ENCODE data around the gene PSME2. TPM values are rescaled to one million over a fixed set of nuclear protein-coding genes. Genes with fewer than 3 reads are reported as not detected.

PSME2 gene
- total and polyA plus RNA-seq, 2 of the 13 experiments (the other 11 are each of a cell fraction or from before 2014, with no cell fraction given) = 332 to 716 TPM

DNA sequence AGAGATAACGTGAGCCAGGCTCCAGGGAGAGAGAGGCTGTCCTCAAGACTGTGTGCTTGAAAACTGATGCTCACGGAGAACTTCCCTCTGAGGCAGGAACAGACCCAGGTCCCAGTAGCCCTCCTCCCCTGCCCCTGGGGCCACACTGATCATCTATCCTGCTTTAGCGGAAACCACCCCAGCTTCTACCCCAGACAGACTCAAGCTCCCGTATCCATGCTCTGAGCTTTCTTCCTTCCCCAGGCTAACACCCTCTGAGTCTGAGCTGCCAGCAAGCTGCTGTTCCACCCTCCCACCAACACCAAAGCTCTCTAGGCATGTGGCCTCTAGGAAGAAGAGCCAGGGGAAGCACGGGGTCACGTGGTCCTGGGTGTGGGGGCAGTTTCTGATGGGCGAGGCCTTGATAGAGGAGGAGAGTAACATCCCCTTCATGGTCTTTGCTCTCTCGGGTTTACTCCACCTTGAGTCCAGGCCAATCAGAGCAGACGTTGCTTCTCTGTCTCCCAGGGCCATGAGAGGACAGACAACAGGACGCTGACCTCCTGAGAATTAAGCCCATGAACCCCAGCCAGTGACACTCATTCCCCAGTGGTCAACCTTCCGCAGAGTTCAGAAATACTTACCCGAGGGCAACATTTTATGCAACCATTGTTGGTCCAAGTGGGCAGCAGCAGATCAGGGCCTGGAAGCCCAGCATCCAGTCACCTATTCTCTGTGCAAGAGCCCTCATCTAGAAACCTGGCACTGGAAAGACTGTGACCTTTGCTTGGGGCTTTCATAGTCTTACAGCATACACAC, 50.9 kb downstream of the PSME2 start (continued):
- TF ChIP-seq ARID3A (IDR thresholded peaks at IDR 0.05; ENCODE audit: low read depth, low read length) (peak; percentile 90), ZBTB43 (CRISPR knock-in tag; conservative IDR thresholded peaks at IDR 0.05) (peak; percentile 96), ZNF839 (CRISPR knock-in tag; IDR thresholded peaks at IDR 0.05; ENCODE audit: borderline replicate concordance) (no peak), DBP (CRISPR knock-in tag; IDR thresholded peaks at IDR 0.05; ENCODE audit: not compliant biosample characterization) (no peak), NCOA2 (CRISPR knock-in tag; IDR thresholded peaks at IDR 0.05) (peak; percentile 91), ZNF883 (CRISPR knock-in tag; IDR thresholded peaks at IDR 0.05; ENCODE audit: not compliant biosample characterization) (peak; percentile 98), ZNF614 (CRISPR knock-in tag; IDR thresholded peaks at IDR 0.05; ENCODE audit: borderline replicate concordance) (peak; percentile 99), ZBTB3 (CRISPR knock-in tag; IDR thresholded peaks at IDR 0.05; ENCODE audit: borderline replicate concordance, low read depth) (peak; percentile 93), LBX2 (CRISPR knock-in tag; IDR thresholded peaks at IDR 0.05; ENCODE audit: borderline replicate concordance) (peak; percentile 39; the same call in 1 of the 2 replicates), FIP1L1 (IDR thresholded peaks at IDR 0.05; ENCODE audit: borderline replicate concordance, insufficient read depth, low read depth, low read length) (peak; percentile 98), MTF2 (CRISPR knock-in tag; IDR thresholded peaks at IDR 0.05; ENCODE audit: borderline replicate concordance) (no peak), ARID2 (CRISPR knock-in tag; IDR thresholded peaks at IDR 0.05; ENCODE audit: borderline replicate concordance) (peak; percentile 90; the same call in 1 of the 2 replicates), ZNF18 (CRISPR knock-in tag; IDR thresholded peaks at IDR 0.05; ENCODE audit: insufficient replicate concordance) (no peak), ZNF629 (CRISPR knock-in tag; conservative IDR thresholded peaks at IDR 0.05) (peak; percentile 2; the same call in 1 of the 2 replicates)
- TF ChIP-seq, protein P1, sequence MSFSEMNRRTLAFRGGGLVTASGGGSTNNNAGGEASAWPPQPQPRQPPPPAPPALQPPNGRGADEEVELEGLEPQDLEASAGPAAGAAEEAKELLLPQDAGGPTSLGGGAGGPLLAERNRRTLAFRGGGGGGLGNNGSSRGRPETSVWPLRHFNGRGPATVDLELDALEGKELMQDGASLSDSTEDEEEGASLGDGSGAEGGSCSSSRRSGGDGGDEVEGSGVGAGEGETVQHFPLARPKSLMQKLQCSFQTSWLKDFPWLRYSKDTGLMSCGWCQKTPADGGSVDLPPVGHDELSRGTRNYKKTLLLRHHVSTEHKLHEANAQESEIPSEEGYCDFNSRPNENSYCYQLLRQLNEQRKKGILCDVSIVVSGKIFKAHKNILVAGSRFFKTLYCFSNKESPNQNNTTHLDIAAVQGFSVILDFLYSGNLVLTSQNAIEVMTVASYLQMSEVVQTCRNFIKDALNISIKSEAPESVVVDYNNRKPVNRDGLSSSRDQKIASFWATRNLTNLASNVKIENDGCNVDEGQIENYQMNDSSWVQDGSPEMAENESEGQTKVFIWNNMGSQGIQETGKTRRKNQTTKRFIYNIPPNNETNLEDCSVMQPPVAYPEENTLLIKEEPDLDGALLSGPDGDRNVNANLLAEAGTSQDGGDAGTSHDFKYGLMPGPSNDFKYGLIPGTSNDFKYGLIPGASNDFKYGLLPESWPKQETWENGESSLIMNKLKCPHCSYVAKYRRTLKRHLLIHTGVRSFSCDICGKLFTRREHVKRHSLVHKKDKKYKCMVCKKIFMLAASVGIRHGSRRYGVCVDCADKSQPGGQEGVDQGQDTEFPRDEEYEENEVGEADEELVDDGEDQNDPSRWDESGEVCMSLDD (CRISPR knock-in tag; IDR thresholded peaks at IDR 0.05; ENCODE audit: borderline replicate concordance) = peak; percentile 23; the same call in 1 of the 2 replicates
- TF ChIP-seq, protein P2, sequence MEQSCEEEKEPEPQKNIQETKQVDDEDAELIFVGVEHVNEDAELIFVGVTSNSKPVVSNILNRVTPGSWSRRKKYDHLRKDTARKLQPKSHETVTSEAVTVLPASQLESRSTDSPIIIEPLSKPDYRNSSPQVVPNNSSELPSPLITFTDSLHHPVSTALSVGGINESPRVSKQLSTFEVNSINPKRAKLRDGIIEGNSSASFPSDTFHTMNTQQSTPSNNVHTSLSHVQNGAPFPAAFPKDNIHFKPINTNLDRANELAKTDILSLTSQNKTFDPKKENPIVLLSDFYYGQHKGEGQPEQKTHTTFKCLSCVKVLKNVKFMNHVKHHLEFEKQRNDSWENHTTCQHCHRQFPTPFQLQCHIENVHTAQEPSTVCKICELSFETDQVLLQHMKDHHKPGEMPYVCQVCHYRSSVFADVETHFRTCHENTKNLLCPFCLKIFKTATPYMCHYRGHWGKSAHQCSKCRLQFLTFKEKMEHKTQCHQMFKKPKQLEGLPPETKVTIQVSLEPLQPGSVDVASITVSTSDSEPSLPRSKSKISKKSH (CRISPR knock-in tag; IDR thresholded peaks at IDR 0.05; ENCODE audit: borderline replicate concordance) = no peak
